Measurements from ENCODE around the gene TMEM61.
"Not testable (repeated sequence)": the region's sequence is repeated elsewhere in the genome, so short reads cannot be mapped to it uniquely, and the experiment has no call there.

Gene TMEM61

DNA sequence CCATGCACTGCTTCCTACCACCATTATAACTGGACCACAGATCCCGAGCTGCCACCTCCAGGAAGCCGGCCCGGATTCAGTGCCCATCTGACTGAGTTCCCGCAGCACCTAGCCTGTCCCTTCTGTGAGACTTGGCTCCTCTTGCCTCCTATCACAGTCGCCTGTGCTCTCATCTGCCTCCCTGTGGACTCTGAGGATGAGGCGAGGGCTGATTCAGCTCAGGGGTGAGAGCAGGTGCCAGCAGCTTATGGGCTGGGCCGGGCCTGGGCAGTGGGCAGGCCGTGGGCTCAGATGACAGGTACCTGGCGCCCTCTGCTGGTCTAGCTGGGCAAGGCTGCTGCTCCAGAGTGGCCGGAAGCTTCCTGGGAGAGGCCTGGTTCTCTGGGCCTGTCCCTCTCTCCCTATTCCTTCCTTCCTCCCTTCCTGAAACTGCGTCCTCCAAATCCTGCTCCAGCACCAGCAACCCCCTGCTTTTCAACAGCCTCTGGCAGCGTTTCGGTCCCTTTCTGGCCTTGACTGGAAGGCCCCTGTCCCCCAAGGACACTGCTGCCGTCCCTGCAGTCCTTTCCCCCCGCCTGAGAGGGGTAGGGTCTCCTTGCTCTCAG lies 41.6 kb downstream of the TMEM61 start:
- TF ChIP-seq ESRRG (CRISPR knock-in tag; IDR thresholded peaks at IDR 0.05), result no peak
- TF ChIP-seq TCF4 (CRISPR knock-in tag; IDR thresholded peaks at IDR 0.05; ENCODE audit: borderline replicate concordance), result no peak
- TF ChIP-seq SNAI2 (CRISPR knock-in tag; IDR thresholded peaks at IDR 0.05), result peak; percentile 72; the same call in 1 of the 2 replicates
- peak; percentile 100 for ATAC-seq

DNA sequence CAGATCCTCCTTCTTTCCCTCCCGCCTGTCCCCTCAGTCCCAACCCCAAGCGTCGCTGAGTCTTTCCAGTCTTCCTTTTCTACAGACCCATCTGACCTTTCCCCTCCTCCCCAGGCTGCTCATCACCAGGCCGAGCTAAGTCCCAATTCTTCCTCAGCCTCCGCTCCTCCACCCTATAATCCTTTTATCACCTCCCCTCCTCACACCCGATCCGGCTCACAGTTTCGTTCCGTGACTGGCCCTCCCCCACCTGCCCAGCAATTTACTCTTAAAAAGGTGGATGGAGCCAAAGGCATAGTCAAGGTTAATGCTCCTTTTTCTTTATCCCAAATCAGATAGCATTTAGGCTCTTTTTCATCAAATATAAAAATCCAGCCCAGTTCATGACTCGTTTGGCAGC lies 43.7 kb downstream of the TMEM61 start:
- ATAC-seq, result not testable (repeated sequence)

GRCh38 chr1:55026682-55027081 lies 46.3 kb downstream of the TMEM61 start:
- ATAC-seq, result not testable (repeated sequence)

GRCh38 chr1:55031098-55031497 lies 50.7 kb downstream of the TMEM61 start:
- ATAC-seq, result not testable (repeated sequence)

DNA sequence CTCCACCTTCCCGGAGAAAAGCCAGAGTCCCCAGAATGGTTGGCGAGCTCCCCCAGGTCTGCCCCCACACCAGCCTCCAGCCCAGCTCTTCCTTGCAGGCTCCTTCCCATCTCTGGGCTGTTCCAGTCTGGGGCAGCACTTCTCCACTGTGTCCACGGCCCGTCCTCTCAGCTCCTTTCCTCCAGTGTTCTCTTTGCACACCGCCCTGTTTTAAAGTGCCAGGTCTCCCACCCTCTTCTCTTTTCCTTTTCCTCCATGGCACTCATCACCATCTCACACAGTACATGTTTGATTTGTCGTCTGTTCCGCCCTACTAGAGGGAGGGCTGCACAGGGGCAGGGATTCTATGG lies 52.8 kb downstream of the TMEM61 start:
- ATAC-seq, result no peak
- TF ChIP-seq ZNF8 (CRISPR knock-in tag; IDR thresholded peaks at IDR 0.05) (no peak), PPARA (CRISPR knock-in tag; IDR thresholded peaks at IDR 0.05; ENCODE audit: borderline replicate concordance) (no peak)
- TF ChIP-seq, protein P1, sequence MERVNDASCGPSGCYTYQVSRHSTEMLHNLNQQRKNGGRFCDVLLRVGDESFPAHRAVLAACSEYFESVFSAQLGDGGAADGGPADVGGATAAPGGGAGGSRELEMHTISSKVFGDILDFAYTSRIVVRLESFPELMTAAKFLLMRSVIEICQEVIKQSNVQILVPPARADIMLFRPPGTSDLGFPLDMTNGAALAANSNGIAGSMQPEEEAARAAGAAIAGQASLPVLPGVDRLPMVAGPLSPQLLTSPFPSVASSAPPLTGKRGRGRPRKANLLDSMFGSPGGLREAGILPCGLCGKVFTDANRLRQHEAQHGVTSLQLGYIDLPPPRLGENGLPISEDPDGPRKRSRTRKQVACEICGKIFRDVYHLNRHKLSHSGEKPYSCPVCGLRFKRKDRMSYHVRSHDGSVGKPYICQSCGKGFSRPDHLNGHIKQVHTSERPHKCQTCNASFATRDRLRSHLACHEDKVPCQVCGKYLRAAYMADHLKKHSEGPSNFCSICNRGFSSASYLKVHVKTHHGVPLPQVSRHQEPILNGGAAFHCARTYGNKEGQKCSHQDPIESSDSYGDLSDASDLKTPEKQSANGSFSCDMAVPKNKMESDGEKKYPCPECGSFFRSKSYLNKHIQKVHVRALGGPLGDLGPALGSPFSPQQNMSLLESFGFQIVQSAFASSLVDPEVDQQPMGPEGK (CRISPR knock-in tag; IDR thresholded peaks at IDR 0.05; ENCODE audit: borderline replicate concordance), result no peak

- no peak for TF ChIP-seq CSDC2 (CRISPR knock-in tag; IDR thresholded peaks at IDR 0.05)
- no peak for TF ChIP-seq ISL1 (CRISPR knock-in tag; IDR thresholded peaks at IDR 0.05)
- TF ChIP-seq ZFP30 (CRISPR knock-in tag; IDR thresholded peaks at IDR 0.05), result no peak
- no peak for TF ChIP-seq ZNF8 (CRISPR knock-in tag; IDR thresholded peaks at IDR 0.05)
- no peak for TF ChIP-seq SNAI2 (CRISPR knock-in tag; IDR thresholded peaks at IDR 0.05)
- TF ChIP-seq PPARA (CRISPR knock-in tag; IDR thresholded peaks at IDR 0.05; ENCODE audit: borderline replicate concordance), result no peak
- TF ChIP-seq TSHZ2 (CRISPR knock-in tag; IDR thresholded peaks at IDR 0.05), result no peak
- no peak for TF ChIP-seq RARB (CRISPR knock-in tag; IDR thresholded peaks at IDR 0.05)
- TF ChIP-seq, protein P2, sequence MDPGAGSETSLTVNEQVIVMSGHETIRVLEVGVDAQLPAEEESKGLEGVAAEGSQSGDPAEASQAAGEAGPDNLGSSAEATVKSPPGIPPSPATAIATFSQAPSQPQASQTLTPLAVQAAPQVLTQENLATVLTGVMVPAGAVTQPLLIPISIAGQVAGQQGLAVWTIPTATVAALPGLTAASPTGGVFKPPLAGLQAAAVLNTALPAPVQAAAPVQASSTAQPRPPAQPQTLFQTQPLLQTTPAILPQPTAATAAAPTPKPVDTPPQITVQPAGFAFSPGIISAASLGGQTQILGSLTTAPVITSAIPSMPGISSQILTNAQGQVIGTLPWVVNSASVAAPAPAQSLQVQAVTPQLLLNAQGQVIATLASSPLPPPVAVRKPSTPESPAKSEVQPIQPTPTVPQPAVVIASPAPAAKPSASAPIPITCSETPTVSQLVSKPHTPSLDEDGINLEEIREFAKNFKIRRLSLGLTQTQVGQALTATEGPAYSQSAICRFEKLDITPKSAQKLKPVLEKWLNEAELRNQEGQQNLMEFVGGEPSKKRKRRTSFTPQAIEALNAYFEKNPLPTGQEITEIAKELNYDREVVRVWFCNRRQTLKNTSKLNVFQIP (CRISPR knock-in tag; IDR thresholded peaks at IDR 0.05; ENCODE audit: borderline replicate concordance, low read depth), result no peak
- no peak for TF ChIP-seq ZNF70 (CRISPR knock-in tag; IDR thresholded peaks at IDR 0.05)
- no peak for TF ChIP-seq ZC3H10 (CRISPR knock-in tag; IDR thresholded peaks at IDR 0.05)
- TF ChIP-seq, protein P1 (CRISPR knock-in tag; IDR thresholded peaks at IDR 0.05; ENCODE audit: borderline replicate concordance), result no peak
- no peak for TF ChIP-seq GLIS3 (CRISPR knock-in tag; IDR thresholded peaks at IDR 0.05)
- TF ChIP-seq ESRRG (CRISPR knock-in tag; IDR thresholded peaks at IDR 0.05), result no peak
- TF ChIP-seq ARNTL (CRISPR knock-in tag; IDR thresholded peaks at IDR 0.05; ENCODE audit: borderline replicate concordance, low read depth), result no peak
- peak; percentile 33; the same call in 1 of the 3 replicates for ATAC-seq
Measured at GRCh38 chr1:55034476-55035133, 54.2 kb downstream of the TMEM61 start.
